GM12878 (cell line): ENCODE measurements around the gene ARL4D.

Experiments
- CBX5 ChIP-seq: sonication (generic); IDR thresholded peaks from 2 replicates; pipeline ENCODE4 v1.6.1; 2016; ENCODE audit warnings: low read depth, moderate library complexity, mild to moderate bottlenecking, inconsistent platforms
- EED ChIP-seq: sonication (generic); IDR thresholded peaks from 2 replicates; pipeline ENCODE4 v1.6.1; 2016; ENCODE audit warnings: antibody characterized with exemption, low read depth
- EZH2 ChIP-seq: IDR thresholded peaks from 2 replicates; pipeline ENCODE4 v1.6.1; 2012; ENCODE audit warnings: low read depth, mild to moderate bottlenecking, control low read depth, inconsistent platforms, low read length, borderline replicate concordance; ENCODE audit not compliant: control insufficient read depth
- HDAC6 ChIP-seq: fragments of 200-600 bp; sonication (generic); IDR thresholded peaks from one replicate; pipeline ENCODE4 v1.8.0; 2017; ENCODE audit warnings: antibody characterized with exemption; ENCODE audit not compliant: unreplicated experiment
- MAX ChIP-seq: IDR thresholded peaks from 2 replicates; pipeline ENCODE4 v1.6.1; 2012; ENCODE audit warnings: low read depth, low read length, improper control_type of control experiment
- NFXL1 ChIP-seq: fragments of 450-650 bp; IDR thresholded peaks from 2 replicates; pipeline ENCODE4 v1.6.1; 2017; ENCODE audit warnings: antibody characterized with exemption, mild to moderate bottlenecking, borderline replicate concordance
- NR2C2 ChIP-seq: IDR thresholded peaks from 2 replicates; pipeline ENCODE4 v1.6.1; 2011; ENCODE audit warnings: borderline replicate concordance, low read depth; ENCODE audit not compliant: control insufficient read depth, insufficient read length
- POLR2A ChIP-seq: IDR thresholded peaks from 2 replicates; pipeline ENCODE4 v1.6.1; 2011; ENCODE audit warnings: low read depth, mild to moderate bottlenecking, low read length
- SIN3A ChIP-seq: IDR thresholded peaks from 2 replicates; pipeline ENCODE4 v1.6.1; 2012; ENCODE audit warnings: low read depth, low read length, improper control_type of control experiment
- SUZ12 ChIP-seq: fragments of 200-600 bp; sonication (generic); IDR thresholded peaks from one replicate; pipeline ENCODE4 v1.6.1; 2018; ENCODE audit warnings: antibody characterized with exemption, mild to moderate bottlenecking; ENCODE audit not compliant: unreplicated experiment
- ZNF384 ChIP-seq: IDR thresholded peaks from 2 replicates; pipeline ENCODE4 v1.6.1; 2012; ENCODE audit warnings: low read depth, mild to moderate bottlenecking, low read length, improper control_type of control experiment, borderline replicate concordance
- TF ChIP-seq, protein P1 (sequence below), 3 experiments: IDR thresholded peaks in 2 of 3; conservative IDR thresholded peaks in 1 of 3; 2 replicates each; pipeline ENCODE4 v1.5.1; 2011; ENCODE audit warnings: low read depth in 3 of 3, low read length in 3 of 3, mild to moderate bottlenecking in 3 of 3, control low read depth in 2 of 3, moderate library complexity in 2 of 3, inconsistent platforms in 1 of 3, mixed read lengths in 1 of 3; ENCODE audit not compliant: control insufficient read depth in 2 of 3, insufficient read depth in 1 of 3; ENCODE audit errors: extremely low read depth in 1 of 3

- TF ChIP-seq EZH2 (no peak), POLR2A (no peak), SUZ12 (no peak), ZNF384 (no peak), NR2C2 (no peak), CBX5 (no peak), MAX (no peak), SIN3A (no peak), HDAC6 (no peak), NFXL1 (no peak), EED (no peak)
- TF ChIP-seq, protein P1, sequence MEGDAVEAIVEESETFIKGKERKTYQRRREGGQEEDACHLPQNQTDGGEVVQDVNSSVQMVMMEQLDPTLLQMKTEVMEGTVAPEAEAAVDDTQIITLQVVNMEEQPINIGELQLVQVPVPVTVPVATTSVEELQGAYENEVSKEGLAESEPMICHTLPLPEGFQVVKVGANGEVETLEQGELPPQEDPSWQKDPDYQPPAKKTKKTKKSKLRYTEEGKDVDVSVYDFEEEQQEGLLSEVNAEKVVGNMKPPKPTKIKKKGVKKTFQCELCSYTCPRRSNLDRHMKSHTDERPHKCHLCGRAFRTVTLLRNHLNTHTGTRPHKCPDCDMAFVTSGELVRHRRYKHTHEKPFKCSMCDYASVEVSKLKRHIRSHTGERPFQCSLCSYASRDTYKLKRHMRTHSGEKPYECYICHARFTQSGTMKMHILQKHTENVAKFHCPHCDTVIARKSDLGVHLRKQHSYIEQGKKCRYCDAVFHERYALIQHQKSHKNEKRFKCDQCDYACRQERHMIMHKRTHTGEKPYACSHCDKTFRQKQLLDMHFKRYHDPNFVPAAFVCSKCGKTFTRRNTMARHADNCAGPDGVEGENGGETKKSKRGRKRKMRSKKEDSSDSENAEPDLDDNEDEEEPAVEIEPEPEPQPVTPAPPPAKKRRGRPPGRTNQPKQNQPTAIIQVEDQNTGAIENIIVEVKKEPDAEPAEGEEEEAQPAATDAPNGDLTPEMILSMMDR (IDR thresholded peaks at IDR 0.05 in 2 of 3, conservative IDR thresholded peaks at IDR 0.05 in 1 of 3; ENCODE audit: control insufficient read depth in 2 of 3, extremely low read depth in 1 of 3, insufficient read depth in 1 of 3, low read depth in 3 of 3, low read length in 3 of 3): no peak
Measured at GRCh38 chr17:43377056-43377810, 21.6 kb upstream of the ARL4D start.
